GM12872 (cell line): ENCODE data around the gene TMEM214.
A peak's percentile ranks its signal among the peaks of the same experiment; 100 is the strongest.

ENCODE experiments used
- TF ChIP-seq, protein P1 (sequence below): IDR thresholded peaks from 3 replicates; pipeline ENCODE4 v1.5.1; 2011; ENCODE audit warnings: low read depth, mild to moderate bottlenecking, low read length, moderate library complexity; ENCODE audit not compliant: insufficient read depth

TMEM214 gene

DNA sequence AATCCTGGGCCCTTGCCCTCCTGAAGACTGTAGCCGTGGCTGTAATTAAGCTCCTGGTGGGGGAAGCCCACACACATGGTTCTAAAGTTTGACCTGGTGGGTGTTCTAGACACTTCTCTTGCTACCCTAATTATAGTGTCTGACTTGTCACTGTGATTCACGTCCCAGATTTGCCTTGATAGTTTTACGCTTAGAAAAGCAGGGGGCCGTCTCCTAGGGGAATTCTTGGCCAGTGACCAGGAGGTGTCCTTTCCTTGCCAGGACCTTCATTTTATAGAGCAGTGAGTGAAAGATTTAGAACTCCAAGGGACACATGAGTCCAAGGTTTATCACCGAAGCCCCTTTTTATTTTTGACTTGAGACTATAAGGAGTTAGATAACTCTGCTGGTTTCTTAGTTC, 9.0 kb downstream of the TMEM214 start:
- TF ChIP-seq, protein P1, sequence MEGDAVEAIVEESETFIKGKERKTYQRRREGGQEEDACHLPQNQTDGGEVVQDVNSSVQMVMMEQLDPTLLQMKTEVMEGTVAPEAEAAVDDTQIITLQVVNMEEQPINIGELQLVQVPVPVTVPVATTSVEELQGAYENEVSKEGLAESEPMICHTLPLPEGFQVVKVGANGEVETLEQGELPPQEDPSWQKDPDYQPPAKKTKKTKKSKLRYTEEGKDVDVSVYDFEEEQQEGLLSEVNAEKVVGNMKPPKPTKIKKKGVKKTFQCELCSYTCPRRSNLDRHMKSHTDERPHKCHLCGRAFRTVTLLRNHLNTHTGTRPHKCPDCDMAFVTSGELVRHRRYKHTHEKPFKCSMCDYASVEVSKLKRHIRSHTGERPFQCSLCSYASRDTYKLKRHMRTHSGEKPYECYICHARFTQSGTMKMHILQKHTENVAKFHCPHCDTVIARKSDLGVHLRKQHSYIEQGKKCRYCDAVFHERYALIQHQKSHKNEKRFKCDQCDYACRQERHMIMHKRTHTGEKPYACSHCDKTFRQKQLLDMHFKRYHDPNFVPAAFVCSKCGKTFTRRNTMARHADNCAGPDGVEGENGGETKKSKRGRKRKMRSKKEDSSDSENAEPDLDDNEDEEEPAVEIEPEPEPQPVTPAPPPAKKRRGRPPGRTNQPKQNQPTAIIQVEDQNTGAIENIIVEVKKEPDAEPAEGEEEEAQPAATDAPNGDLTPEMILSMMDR: no peak

DNA sequence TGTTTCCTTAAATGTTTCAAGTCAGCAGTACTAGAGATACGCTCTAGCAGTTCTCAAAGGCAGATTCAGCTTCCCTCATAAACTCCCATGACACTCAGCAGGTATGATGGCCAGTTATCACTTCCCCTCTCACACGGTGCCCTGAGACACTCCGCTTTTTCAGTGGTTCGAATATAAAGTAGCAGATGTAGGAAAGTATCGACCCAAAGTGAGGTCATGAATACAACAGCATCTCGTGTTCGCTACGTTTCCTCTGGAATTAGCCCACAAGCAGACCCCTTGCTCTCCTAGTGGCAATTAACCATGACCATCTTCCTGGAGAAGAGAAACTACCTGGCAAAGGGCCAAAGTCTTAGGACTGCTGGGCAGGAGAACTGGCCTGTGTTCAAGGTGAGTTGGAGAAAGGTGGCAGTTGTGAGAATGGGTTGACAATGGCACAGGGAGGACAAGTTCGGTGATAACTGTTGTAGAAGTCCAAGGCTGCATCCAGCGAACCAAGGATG, 9.4 kb downstream of the TMEM214 start:
- TF ChIP-seq, protein P1: no peak

DNA sequence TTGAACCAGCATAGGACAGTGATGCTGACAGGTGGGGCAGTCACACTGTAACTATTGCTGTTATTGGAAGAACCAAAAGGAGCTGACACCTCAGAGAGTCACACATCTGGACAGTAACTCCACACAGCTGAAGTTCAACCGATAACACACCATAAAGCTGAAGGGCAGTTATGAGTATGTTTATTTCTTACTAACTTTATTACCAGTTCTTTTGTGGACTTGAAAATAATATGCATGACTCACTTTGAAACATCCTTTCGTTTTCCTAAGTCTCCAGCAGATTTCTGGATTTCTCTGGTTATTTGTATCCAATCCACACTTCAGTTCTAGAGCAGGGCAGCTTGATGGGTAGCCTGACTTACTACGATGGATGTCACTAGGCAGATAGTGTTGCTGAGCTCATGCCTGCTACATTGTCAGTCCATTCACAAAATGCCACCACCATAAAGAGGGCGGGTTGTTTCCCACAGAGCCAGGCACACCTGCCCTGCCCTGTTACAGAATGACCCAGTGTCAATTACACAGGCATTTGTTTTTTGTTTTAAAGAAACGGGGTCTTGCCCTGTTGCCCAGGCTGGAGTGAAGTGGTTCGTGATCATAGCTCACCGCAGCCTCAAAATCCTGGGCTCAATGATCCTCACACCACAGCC, 10.3 kb downstream of the TMEM214 start:
- TF ChIP-seq, protein P1: no peak

DNA sequence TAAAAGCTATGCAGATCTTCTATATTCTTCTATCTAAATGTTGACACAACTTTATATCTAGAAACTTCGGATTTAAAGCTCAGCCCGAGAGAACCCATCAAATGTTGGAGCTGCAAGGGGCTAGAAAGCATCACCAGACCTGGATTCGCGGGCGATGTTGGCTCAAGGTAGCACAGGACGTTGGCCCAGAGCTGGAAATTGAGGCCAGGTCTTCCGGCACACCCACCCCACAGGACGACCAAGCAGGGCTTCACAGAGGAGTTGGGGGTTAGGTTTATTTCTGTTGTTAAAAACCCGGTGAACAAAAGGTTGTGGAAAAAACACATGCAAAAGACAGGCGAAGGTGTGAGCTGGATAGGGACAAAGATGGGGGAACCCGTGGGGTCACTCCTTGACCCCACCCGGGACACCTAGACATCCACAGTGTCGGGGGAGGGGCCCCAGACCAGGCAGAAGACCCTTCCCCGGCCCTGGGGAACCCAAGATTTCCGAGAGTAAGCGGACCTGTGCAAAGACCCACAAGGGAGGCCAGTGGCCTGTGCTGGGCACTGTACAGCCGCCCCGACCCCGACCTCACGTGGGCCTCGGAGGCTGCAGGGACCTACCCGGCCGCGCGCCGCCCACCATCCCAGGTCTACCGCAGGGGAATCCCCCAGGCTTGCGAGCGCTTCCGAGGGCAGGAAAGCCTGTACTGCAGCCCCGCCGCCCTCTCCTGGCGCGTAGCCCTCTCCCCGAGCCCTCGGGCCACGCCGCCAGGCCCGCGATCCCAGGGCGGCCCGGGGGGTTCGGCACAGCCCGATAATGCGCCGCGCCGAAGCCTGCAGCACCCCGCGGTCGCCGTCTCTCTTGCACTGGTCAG, 16.9 kb downstream of the TMEM214 start:
- TF ChIP-seq, protein P1: no peak

DNA sequence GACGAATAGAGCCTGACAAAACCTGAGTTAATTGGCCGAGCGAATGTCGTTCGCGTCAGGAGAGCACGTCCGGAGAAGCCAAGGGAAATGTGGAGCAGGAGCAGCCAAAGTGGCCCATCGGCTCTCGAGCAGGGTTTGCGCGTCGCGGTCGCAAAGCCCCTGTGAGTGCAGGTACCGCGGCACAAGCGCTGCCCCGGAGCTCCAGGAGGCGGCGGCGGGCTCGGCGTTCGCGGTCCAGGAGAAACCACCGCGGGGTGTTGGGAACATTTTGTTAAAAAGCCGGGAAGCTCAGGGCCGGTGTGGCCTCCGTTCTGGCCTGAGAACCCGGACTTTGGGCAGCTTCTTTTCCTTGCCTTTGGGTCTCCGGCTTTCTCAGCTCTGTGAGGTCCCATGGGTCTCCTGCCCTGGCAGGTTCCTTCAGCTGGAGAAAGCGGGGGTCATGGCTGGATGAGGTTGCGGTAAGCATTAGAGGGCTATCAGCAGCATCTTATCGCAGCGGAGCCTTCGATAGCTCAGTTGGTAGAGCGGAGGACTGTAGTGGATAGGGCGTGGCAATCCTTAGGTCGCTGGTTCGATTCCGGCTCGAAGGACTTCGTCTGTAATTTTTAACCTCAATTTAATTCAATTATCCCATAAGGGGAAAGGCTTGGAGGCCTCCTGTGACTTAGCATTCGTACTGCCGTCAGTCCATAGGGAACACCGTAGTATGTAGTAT, 17.7 kb downstream of the TMEM214 start:
- TF ChIP-seq, protein P1: peak; percentile 29; the same call in 1 of the 3 replicates

DNA sequence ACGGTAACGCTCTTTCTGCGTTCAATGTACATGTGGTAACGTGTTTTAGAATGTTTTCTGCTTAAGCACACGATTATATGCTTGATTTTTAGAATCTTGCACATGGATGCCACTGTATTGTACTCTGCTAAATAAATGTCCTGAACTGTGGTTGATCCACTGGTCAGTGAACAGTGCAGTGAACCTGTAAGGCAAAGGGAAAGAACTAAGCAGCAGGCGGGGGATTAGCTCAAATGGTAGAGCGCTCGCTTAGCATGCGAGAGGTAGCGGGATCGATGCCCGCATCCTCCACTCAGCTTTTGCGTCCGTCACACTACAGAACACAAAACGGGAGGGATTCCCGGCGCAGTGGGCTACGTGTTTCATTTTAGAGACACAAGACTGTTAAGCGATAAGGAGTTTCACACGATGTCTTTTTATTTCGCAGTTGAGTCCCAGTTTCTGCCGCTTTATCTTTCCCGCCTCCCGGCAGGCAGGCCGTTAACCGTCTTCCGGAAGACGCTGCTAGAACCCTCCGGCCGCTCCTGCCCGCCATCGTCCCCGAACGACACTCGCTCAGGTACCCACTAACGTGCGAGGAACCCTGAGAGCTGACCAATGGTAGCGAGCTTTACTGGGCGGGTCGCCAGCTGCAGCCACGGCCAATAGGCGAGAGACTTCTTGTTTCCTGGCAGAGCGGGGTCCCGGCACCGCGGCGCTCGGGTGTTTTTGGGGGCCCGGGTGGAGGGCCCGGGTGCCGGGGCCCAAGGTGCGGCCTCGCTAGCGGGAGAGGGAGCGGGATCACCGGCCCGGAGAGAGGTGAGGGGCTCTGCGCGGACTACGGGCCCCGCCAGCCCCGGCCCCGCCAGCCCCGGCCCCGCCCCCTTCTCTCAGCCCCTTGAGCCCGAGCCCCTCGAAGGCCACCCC, 18.5 kb downstream of the TMEM214 start, which contains the start of gene AGBL5:
TSS of gene AGBL5 (plus strand) at position 673 of the 906 bp plus-strand sequence. CDS start 1,291 bp downstream, outside the sequence.
- TF ChIP-seq, protein P1: no peak
